ENCODE measurements around the gene NPHP4.

NPHP4 gene

GRCh38 chr1:5992026-5992813, at the start of gene NPHP4:
Gene NPHP4 (minus strand): TSS chr1:5992425. CDS start chr1:5986289, 6,136 bp downstream.
- peak within 1 kb of the TSS; percentile 51; the same call in 1 of the 2 replicates for H3K9ac ChIP-seq (ENCODE audit: low read depth, low read length)
- peaks cover 32% of the 10 kb centered on the region for H3K27me3 ChIP-seq (ENCODE audit: insufficient read depth, low read length)
- no peak within 1 kb of the TSS for H3K27ac ChIP-seq (ENCODE audit: low read length)
- H3K4me3 ChIP-seq (ENCODE audit: low read length), result peak within 1 kb of the TSS; percentile 88
- no peaks in the 10 kb centered on the region for H3K9me3 ChIP-seq (ENCODE audit: insufficient read depth, low read depth, low read length)
- H3K36me3 ChIP-seq (ENCODE audit: insufficient read depth, low read depth, low read length), result no peaks in the 10 kb centered on the region
- H3K4me1 ChIP-seq (ENCODE audit: insufficient read depth, low read length), result peaks cover 11% of the 10 kb centered on the region

DNA sequence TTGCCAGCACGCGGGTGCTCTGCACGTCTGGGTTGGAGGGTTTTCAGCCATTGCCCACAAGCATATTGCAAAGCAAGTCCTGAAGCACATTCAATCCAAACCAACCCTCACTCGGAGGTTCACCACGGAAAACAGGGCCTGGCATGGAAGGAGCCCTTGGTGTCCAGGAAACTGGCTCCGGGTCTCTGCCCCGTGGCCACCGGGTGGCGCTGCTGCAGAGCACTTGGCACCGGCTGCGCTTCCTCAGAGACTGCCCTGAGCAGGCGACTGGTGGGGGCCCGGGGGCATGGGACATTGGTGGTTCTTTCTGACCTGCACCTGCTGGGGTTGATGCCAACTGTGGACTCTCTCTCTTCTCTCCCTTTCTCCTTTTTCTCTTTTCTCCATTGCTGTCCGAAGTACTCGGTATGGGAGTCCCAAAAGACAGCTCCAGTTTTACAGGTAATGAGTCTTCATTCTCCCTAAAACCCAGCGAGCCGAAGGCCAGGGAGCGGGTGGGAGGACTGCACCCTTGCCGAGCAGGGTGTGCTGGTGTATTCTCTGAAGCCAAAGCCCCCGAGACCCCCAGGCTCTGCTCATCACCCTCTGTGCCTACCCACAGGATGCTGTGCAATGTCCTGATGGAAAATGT, 49.3 kb upstream of the NPHP4 start:
- Histone ChIP-seq H3K9ac (ENCODE audit: low read depth, low read length) (no peak overlapping the region), H3K27ac (ENCODE audit: low read length) (no peak overlapping the region), H3K36me3 (ENCODE audit: insufficient read depth, low read depth, low read length) (no peaks in the 10 kb centered on the region), H3K4me1 (ENCODE audit: insufficient read depth, low read length) (0 out of 2 replicates have a peak, but pooled peaks cover 2% of the 10 kb centered on the region), H3K4me3 (ENCODE audit: low read length) (no peak overlapping the region), H3K9me3 (ENCODE audit: insufficient read depth, low read depth, low read length) (no peaks in the 10 kb centered on the region), H3K27me3 (ENCODE audit: insufficient read depth, low read length) (no peaks in the 10 kb centered on the region)

DNA sequence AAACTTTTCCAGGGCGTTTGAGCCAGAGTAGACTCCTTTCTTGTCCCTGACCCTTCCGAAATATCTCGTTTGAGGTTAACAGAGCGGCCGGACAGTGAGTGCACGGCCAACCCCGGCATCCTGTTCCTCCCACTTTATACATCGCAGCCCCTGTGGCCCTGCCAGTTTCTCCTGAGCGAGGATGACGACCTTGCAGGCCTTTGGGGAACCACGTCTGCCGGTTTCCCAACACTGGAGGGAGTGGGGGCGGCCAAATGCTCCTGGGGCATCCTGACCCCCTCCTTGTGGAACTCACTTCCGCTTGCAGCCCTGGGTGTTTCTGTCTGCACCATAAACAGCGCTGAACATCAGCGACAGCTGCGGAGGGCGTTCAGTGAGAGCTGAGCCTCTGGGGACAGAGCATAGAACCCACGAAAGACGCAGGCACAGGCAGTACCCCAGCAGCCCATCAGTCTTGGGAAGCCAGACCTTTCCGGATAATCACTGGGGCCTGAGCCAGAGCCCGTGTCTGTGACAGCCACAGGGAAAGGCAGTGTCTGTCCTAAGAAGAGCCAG, 48.7 kb upstream of the NPHP4 start:
- Histone ChIP-seq H3K27ac (ENCODE audit: low read length) (no peak overlapping the region), H3K36me3 (ENCODE audit: insufficient read depth, low read depth, low read length) (no peaks in the 10 kb centered on the region), H3K9ac (ENCODE audit: low read depth, low read length) (no peak overlapping the region), H3K4me3 (ENCODE audit: low read length) (no peak overlapping the region), H3K4me1 (ENCODE audit: insufficient read depth, low read length) (0 out of 2 replicates have a peak, but pooled peaks cover 2% of the 10 kb centered on the region), H3K9me3 (ENCODE audit: insufficient read depth, low read depth, low read length) (no peaks in the 10 kb centered on the region), H3K27me3 (ENCODE audit: insufficient read depth, low read length) (no peaks in the 10 kb centered on the region)

GRCh38 chr1:6040444-6040843, 48.2 kb upstream of the NPHP4 start:
- H3K36me3 ChIP-seq (ENCODE audit: insufficient read depth, low read depth, low read length), result no peaks in the 10 kb centered on the region
- peaks cover under 1% of the 10 kb centered on the region; the same call in 1 of the 2 replicates for H3K27me3 ChIP-seq (ENCODE audit: insufficient read depth, low read length)

GRCh38 chr1:6039031-6039430, 46.8 kb upstream of the NPHP4 start:
- no peak overlapping the region for H3K4me3 ChIP-seq (ENCODE audit: low read length)
- H3K27ac ChIP-seq (ENCODE audit: low read length), result no peak overlapping the region
- H3K4me1 ChIP-seq (ENCODE audit: insufficient read depth, low read length), result 0 out of 2 replicates have a peak, but pooled peaks cover 2% of the 10 kb centered on the region
- no peaks in the 10 kb centered on the region for H3K9me3 ChIP-seq (ENCODE audit: insufficient read depth, low read depth, low read length)
- no peaks in the 10 kb centered on the region for H3K36me3 ChIP-seq (ENCODE audit: insufficient read depth, low read depth, low read length)
- H3K27me3 ChIP-seq (ENCODE audit: insufficient read depth, low read length), result peaks cover 9% of the 10 kb centered on the region; the same call in 1 of the 2 replicates
- no peak overlapping the region for H3K9ac ChIP-seq (ENCODE audit: low read depth, low read length)

More at GRCh38 chr1:6040444-6040843, 48.2 kb upstream of the NPHP4 start:
- Histone ChIP-seq H3K9me3 (ENCODE audit: insufficient read depth, low read depth, low read length) (no peaks in the 10 kb centered on the region), H3K4me1 (ENCODE audit: insufficient read depth, low read length) (0 out of 2 replicates have a peak, but pooled peaks cover 2% of the 10 kb centered on the region), H3K4me3 (ENCODE audit: low read length) (no peak overlapping the region), H3K9ac (ENCODE audit: low read depth, low read length) (no peak overlapping the region), H3K27ac (ENCODE audit: low read length) (no peak overlapping the region)

GRCh38 chr1:6038603-6039002, 46.4 kb upstream of the NPHP4 start:
- peaks cover 10% of the 10 kb centered on the region; the same call in 1 of the 2 replicates for H3K27me3 ChIP-seq (ENCODE audit: insufficient read depth, low read length)
- H3K9ac ChIP-seq (ENCODE audit: low read depth, low read length), result no peak overlapping the region
- H3K4me3 ChIP-seq (ENCODE audit: low read length), result no peak overlapping the region
- H3K27ac ChIP-seq (ENCODE audit: low read length), result no peak overlapping the region
- H3K36me3 ChIP-seq (ENCODE audit: insufficient read depth, low read depth, low read length), result no peaks in the 10 kb centered on the region
- H3K4me1 ChIP-seq (ENCODE audit: insufficient read depth, low read length), result 0 out of 2 replicates have a peak, but pooled peaks cover 2% of the 10 kb centered on the region
- H3K9me3 ChIP-seq (ENCODE audit: insufficient read depth, low read depth, low read length), result no peaks in the 10 kb centered on the region

- no peaks in the 10 kb centered on the region for H3K9me3 ChIP-seq (ENCODE audit: insufficient read depth, low read depth, low read length)
- no peak overlapping the region for H3K27ac ChIP-seq (ENCODE audit: low read length)
- peaks cover 23% of the 10 kb centered on the region for H3K27me3 ChIP-seq (ENCODE audit: insufficient read depth, low read length)
- no peak overlapping the region for H3K9ac ChIP-seq (ENCODE audit: low read depth, low read length)
- H3K4me1 ChIP-seq (ENCODE audit: insufficient read depth, low read length), result 0 out of 2 replicates have a peak, but pooled peaks cover 2% of the 10 kb centered on the region
- no peaks in the 10 kb centered on the region for H3K36me3 ChIP-seq (ENCODE audit: insufficient read depth, low read depth, low read length)
- no peak overlapping the region for H3K4me3 ChIP-seq (ENCODE audit: low read length)
Measured at GRCh38 chr1:6037338-6037762, 45.1 kb upstream of the NPHP4 start.

DNA sequence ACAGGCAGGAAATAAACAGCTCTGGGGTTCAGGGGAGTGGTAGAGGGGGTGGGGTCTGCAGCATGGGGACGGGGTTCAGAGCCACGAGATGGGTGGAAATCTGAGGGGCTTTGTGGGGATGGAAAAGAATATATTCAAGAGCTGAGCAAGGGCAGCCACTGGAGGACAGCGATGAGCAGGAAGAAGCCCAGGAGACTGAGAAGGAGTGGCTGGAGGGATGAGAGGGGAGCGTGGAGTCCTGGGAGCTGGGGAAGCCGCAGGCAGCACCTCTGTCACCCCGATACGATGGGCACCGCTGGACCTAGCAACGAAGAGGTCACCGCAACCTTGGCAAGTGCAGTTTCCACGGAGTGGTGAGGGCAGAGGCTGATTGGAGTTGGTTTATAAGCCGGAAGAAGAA, 43.5 kb upstream of the NPHP4 start:
- Histone ChIP-seq H3K27ac (ENCODE audit: low read length) (no peak overlapping the region), H3K36me3 (ENCODE audit: insufficient read depth, low read depth, low read length) (no peaks in the 10 kb centered on the region), H3K9me3 (ENCODE audit: insufficient read depth, low read depth, low read length) (no peaks in the 10 kb centered on the region), H3K27me3 (ENCODE audit: insufficient read depth, low read length) (peaks cover 24% of the 10 kb centered on the region), H3K4me1 (ENCODE audit: insufficient read depth, low read length) (0 out of 2 replicates have a peak, but pooled peaks cover 2% of the 10 kb centered on the region), H3K9ac (ENCODE audit: low read depth, low read length) (no peak overlapping the region), H3K4me3 (ENCODE audit: low read length) (no peak overlapping the region)

GRCh38 chr1:6035303-6035702, 43.1 kb upstream of the NPHP4 start:
- Histone ChIP-seq H3K36me3 (ENCODE audit: insufficient read depth, low read depth, low read length) (no peaks in the 10 kb centered on the region), H3K9ac (ENCODE audit: low read depth, low read length) (no peak overlapping the region)

GRCh38 chr1:6034750-6035096, 42.5 kb upstream of the NPHP4 start:
- H3K27me3 ChIP-seq (ENCODE audit: insufficient read depth, low read length), result peaks cover 24% of the 10 kb centered on the region
- 0 out of 2 replicates have a peak, but pooled peaks cover 2% of the 10 kb centered on the region for H3K4me1 ChIP-seq (ENCODE audit: insufficient read depth, low read length)
- no peak overlapping the region for H3K9ac ChIP-seq (ENCODE audit: low read depth, low read length)
- H3K27ac ChIP-seq (ENCODE audit: low read length), result no peak overlapping the region
- no peaks in the 10 kb centered on the region for H3K36me3 ChIP-seq (ENCODE audit: insufficient read depth, low read depth, low read length)
- H3K4me3 ChIP-seq (ENCODE audit: low read length), result no peak overlapping the region
- H3K9me3 ChIP-seq (ENCODE audit: insufficient read depth, low read depth, low read length), result no peaks in the 10 kb centered on the region

More at GRCh38 chr1:6035303-6035702, 43.1 kb upstream of the NPHP4 start:
- Histone ChIP-seq H3K27ac (ENCODE audit: low read length) (no peak overlapping the region), H3K9me3 (ENCODE audit: insufficient read depth, low read depth, low read length) (no peaks in the 10 kb centered on the region), H3K4me1 (ENCODE audit: insufficient read depth, low read length) (0 out of 2 replicates have a peak, but pooled peaks cover 2% of the 10 kb centered on the region), H3K4me3 (ENCODE audit: low read length) (no peak overlapping the region), H3K27me3 (ENCODE audit: insufficient read depth, low read length) (peaks cover 24% of the 10 kb centered on the region)

DNA sequence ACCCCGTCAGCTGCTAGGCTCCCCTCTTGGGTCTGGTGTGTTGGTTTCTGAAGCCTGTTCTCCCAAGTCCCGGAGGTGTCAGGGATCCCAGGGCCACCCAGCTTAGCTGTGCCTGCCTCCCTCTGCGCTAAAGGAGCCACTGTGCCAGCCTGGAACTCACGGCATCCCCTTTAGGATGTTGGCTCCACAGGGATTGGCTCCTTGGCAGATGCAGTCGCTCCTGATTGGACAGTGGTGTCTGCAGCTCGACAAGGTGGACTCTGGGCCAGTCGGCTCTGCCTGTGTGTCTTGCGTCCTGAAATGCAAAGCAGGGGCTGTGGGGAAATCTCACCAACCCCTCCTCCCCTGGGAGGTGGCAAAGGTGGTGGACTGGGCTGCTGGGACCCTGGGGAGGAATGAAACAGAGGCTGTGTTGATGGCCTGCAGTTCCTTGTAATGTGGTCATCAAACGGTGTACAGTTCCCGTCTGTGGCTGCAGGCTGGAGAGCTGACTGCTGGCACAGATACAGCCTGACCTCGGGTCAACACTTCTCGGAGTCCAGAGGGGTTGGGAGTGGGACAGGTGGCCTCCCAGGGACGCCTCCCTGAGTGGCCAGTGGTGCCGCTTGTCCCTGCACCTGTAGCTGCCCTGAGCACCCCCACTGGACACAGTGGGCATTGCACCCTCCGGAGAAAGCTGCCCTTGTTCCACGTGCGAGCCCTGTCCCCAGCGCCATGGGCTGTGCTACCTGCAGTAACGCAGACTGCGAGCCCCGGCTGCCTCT, 41.9 kb upstream of the NPHP4 start:
- Histone ChIP-seq H3K4me3 (ENCODE audit: low read length) (peak overlapping the region; percentile 52; the same call in 1 of the 2 replicates), H3K9me3 (ENCODE audit: insufficient read depth, low read depth, low read length) (no peaks in the 10 kb centered on the region), H3K36me3 (ENCODE audit: insufficient read depth, low read depth, low read length) (no peaks in the 10 kb centered on the region), H3K27me3 (ENCODE audit: insufficient read depth, low read length) (peaks cover 24% of the 10 kb centered on the region), H3K9ac (ENCODE audit: low read depth, low read length) (no peak overlapping the region), H3K27ac (ENCODE audit: low read length) (no peak overlapping the region), H3K4me1 (ENCODE audit: insufficient read depth, low read length) (0 out of 2 replicates have a peak, but pooled peaks cover 2% of the 10 kb centered on the region)
